T-helper 17 cell (primary cell): ENCODE results near the gene ZNF670. TPM values are rescaled to one million over a fixed set of nuclear protein-coding genes. Genes with fewer than 3 reads are reported as not detected.
"Not testable (repeated sequence)": the region's sequence is repeated elsewhere in the genome, so short reads cannot be mapped to it uniquely, and the experiment has no call there.

Experiments
- ATAC-seq: fragments of 150-1000 bp; cut with Tn5 transposase; 2 replicates; pipeline ENCODE4 v1.10.0; 2021; ENCODE audit warnings: mild to moderate bottlenecking, moderate library complexity
- DNase-seq, 3 donors: peaks; one replicate each; pipeline versions ENCODE4 v3.0.0 to v3.0.0-alpha.2; 2020 to 2021
- H3K9me3 ChIP-seq: one replicate; pipeline ENCODE4 v1.7.0; 2013; ENCODE audit warnings: low read length, mild to moderate bottlenecking; ENCODE audit not compliant: control insufficient read depth, poor library complexity, severe bottlenecking
- H3K27ac Mint-ChIP-seq: one replicate; pipeline ENCODE4 v1.8.0; 2022; ENCODE audit warnings: mild to moderate bottlenecking, moderate library complexity, mixed read lengths
- H3K27me3 Mint-ChIP-seq: one replicate; pipeline ENCODE4 v1.8.0; 2022; ENCODE audit warnings: mixed read lengths
- H3K36me3 Mint-ChIP-seq: one replicate; pipeline ENCODE4 v1.8.0; 2022; ENCODE audit warnings: low read depth, mixed read lengths
- H3K4me1 Mint-ChIP-seq: one replicate; pipeline ENCODE4 v1.8.0; 2022; ENCODE audit warnings: mild to moderate bottlenecking, mixed read lengths
- H3K4me3 Mint-ChIP-seq: one replicate; pipeline ENCODE4 v1.8.0; 2022; ENCODE audit warnings: mild to moderate bottlenecking, moderate library complexity, mixed read lengths
- total RNA-seq, 4 donors: library from RNA in 2 of 4; stranded (reverse) in 2 of 4; gene quantifications; one replicate each; pipeline ENCODE4 v1.2.3 and lab custom pipeline; 2022 to 2026

ZNF670 gene
- total RNA-seq, 2 donors from 2014 or later, result 0.26 to 0.40 TPM

DNA sequence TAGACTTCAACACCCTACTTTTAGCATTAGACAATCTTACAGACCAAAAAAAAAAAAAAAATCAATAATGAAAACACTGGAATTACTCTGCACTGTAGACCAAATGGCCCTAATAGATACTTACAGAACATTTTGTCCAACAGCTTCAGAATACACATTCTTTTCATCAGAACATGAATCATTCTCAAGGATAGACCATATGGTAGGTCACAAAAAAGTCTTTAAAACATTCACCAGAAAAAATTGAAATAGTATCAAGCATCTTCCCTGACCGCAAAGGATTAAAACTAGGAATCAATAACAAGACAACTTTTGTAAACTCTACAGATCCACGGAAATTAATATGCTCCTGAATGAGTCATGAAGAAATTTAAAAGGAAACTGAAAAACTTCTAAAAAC is 22.5 kb downstream of the ZNF670 start:
- ATAC-seq, result no peak

DNA sequence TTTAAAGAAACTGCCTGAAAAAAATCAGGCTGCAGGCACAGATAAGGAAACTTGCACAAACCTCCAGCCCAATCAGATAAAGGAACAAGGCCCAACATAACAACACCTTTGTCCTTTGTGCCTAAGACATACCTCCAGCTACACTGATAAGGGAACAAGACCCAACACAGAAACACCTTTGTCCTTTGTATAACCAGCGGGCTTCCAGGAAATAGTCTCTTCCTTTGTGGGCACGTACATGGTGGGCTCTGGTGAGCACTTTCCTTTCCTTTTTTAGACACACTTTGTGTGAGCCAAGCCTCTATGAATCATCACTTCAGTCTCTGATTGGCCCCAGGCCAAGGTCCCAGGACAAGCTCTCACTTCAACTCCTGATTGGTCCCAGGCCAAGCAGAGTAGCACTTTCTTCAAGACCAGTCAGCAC is 23.6 kb downstream of the ZNF670 start:
- no peak overlapping the region for H3K4me3 Mint-ChIP-seq
- no peaks in the 10 kb centered on the region for H3K27me3 Mint-ChIP-seq
- H3K27ac Mint-ChIP-seq, result no peak overlapping the region
- peaks cover 12% of the 10 kb centered on the region for H3K9me3 ChIP-seq
- H3K36me3 Mint-ChIP-seq, result peaks cover 2% of the 10 kb centered on the region
- ATAC-seq, result no peak
- no peak for DNase-seq
- H3K4me1 Mint-ChIP-seq, result no peaks in the 10 kb centered on the region

More for the DNA sequence above, 22.5 kb downstream of the ZNF670 start:
- Mint-ChIP-seq H3K4me3 (no peak overlapping the region), H3K27ac (no peak overlapping the region), H3K36me3 (peaks cover 2% of the 10 kb centered on the region), H3K27me3 (no peaks in the 10 kb centered on the region), H3K4me1 (no peaks in the 10 kb centered on the region)
- no peak for DNase-seq
- peaks cover 12% of the 10 kb centered on the region for H3K9me3 ChIP-seq

DNA sequence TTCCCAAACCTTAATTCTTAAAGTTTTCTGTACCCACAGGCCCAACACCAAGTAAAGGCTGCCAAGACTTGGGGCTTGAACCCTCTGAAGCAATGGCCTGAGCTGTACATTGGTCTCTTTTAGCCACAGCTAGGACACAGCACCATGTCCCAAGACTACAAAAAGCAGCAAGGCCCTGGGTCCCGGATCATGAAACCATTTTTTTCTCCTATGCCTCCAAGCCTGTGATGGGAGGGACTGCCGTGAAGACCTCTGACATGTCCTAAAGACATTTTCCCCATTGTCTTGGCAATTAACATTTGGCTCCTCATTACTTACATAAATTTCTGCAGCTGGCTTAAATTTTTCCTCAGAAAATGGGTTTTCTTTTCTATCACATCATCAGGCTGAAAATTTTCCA is 30.9 kb downstream of the ZNF670 start:
- no peak overlapping the region for H3K27ac Mint-ChIP-seq
- H3K9me3 ChIP-seq, result peaks cover 15% of the 10 kb centered on the region
- DNase-seq (no peak), ATAC-seq (no peak)
- peaks cover 6% of the 10 kb centered on the region for H3K36me3 Mint-ChIP-seq
- no peak overlapping the region for H3K4me3 Mint-ChIP-seq
- no peaks in the 10 kb centered on the region for H3K27me3 Mint-ChIP-seq
- no peaks in the 10 kb centered on the region for H3K4me1 Mint-ChIP-seq

DNA sequence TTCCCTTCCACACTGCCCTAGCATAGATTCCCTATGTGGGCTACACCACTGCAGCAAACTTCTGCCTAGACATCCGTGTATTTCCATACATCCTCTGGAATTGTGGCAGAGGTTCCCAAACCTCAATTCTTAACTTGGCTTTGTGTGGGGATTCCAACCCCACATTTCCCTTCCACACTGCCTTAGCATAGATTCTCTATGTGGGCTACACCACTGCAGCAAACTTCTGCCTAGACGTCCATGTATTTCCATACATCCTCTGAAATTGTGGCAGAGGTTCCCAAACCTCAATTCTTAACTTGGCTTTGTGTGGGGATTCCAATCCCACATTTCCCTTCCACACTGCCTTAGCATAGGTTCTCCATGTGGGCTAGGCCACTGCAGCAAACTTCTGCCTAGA is 31.4 kb downstream of the ZNF670 start:
- no peak overlapping the region for H3K4me3 Mint-ChIP-seq
- H3K9me3 ChIP-seq, result peaks cover 13% of the 10 kb centered on the region
- no peak overlapping the region for H3K27ac Mint-ChIP-seq
- no peaks in the 10 kb centered on the region for H3K4me1 Mint-ChIP-seq
- ATAC-seq (no peak), DNase-seq (no peak)
- no peaks in the 10 kb centered on the region for H3K27me3 Mint-ChIP-seq
- peaks cover 6% of the 10 kb centered on the region for H3K36me3 Mint-ChIP-seq

DNA sequence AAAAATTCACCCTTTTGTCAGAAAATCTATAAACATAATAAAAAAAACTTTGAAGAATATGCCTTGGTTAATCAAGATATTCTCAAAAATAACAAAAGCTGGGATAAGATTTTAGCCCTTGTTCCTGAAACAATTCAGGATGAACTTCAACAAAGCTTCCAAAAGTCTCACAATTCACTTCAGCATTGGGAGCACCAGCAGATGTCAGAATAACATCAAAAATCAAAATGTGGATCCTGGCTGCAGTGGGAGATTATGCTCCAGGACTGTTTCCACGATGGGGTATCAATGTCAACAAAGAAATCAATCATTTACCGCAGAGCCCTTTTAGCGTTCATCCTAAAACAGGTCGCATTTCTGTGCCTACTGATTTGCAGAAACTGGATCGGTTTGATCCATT is 35.2 kb downstream of the ZNF670 start:
- Mint-ChIP-seq H3K36me3 (peaks cover 3% of the 10 kb centered on the region), H3K27me3 (no peaks in the 10 kb centered on the region), H3K4me1 (no peaks in the 10 kb centered on the region), H3K4me3 (no peak overlapping the region), H3K27ac (no peak overlapping the region)
- no peak for ATAC-seq
- no peak for DNase-seq
- peaks cover 12% of the 10 kb centered on the region for H3K9me3 ChIP-seq

DNA sequence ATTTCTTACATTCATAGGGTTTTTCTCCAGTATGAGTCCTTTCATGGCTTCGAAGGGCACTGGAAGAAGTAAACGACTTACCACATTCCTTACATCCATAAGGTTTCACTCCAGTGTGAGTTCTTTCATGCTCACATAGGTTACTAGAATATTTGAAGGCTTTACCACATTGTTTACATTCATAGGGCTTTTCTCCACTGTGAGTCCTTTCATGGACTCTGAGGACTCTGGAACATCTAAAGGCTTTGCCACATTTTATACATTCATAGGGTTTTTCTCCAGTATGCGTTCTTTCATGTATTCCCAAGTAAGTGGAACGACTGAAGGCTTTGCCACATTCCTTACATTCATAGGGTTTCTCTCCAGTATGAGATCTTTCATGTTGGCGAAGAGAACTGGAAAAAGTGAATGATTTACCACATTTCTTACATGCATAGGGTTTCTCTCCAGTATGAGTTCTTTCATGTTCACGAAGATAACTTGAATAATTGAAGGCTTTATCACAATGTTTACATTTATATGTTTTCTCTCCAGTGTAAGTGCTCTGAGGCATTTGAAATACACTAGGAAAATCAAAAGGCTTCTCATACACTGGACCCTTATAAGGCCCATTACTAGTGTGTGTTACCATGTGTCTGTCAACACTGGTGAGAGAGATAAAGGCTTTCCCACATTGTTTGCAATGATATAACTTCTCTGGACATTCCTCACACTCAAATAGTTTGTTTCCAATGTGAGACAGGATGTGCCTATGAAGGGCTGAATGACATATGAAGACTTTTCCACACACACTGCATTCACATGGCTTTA is 40.9 kb downstream of the ZNF670 start:
- no peaks in the 10 kb centered on the region for H3K4me1 Mint-ChIP-seq
- H3K27me3 Mint-ChIP-seq, result no peaks in the 10 kb centered on the region
- DNase-seq, result no peak
- H3K27ac Mint-ChIP-seq, result no peak overlapping the region
- no peaks in the 10 kb centered on the region for H3K36me3 Mint-ChIP-seq
- no peak overlapping the region for H3K4me3 Mint-ChIP-seq
- ATAC-seq, result no peak
- H3K9me3 ChIP-seq, result peaks cover 21% of the 10 kb centered on the region

DNA sequence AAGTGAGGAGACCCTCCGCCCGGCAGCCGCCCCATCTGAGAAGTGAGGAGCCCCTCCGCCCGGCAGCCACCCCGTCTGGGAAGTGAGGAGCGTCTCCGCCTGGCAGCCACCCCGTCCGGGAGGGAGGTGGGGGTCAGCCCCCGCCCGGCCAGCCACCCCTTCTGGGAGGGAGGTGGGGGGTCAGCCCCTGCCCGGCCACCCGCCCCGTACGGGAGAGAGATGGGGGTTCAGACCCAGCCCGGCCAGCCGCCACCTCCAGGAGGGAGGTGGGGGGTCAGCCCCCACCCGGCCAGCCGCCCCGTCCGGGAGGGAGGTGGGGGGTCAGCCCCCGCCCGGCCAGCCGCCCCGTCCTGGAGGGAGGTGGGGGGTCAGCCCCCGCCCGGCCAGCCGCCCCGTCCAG is 46.3 kb downstream of the ZNF670 start:
- not testable (repeated sequence) for H3K4me3 Mint-ChIP-seq, H3K27me3 Mint-ChIP-seq, H3K4me1 Mint-ChIP-seq, H3K36me3 Mint-ChIP-seq, DNase-seq, H3K27ac Mint-ChIP-seq, H3K9me3 ChIP-seq, ATAC-seq

Other genes with a start within 250 kb of the ZNF670 start
- 10 to 100 TPM; 63.0 to 77.9 TPM for gene AHCTF1, start 146.9 kb downstream of the ZNF670 start, total RNA-seq
- gene ZNF695, start 70.8 kb downstream of the ZNF670 start, total RNA-seq, result not detected
- gene ZNF669, start 25.5 kb upstream of the ZNF670 start, total RNA-seq, result 10 to 100 TPM in 1 of 2 donors, 1 to 10 TPM in 1; 8.4 to 11.6 TPM
- gene ZNF124, start 93.2 kb upstream of the ZNF670 start, total RNA-seq, result 10 to 100 TPM; 12.0 to 16.7 TPM
- not detected for gene VN1R5, start 177.3 kb upstream of the ZNF670 start, total RNA-seq